HG02763 (cell line): ENCODE results near the gene ATP1B2.
"Not testable (repeated sequence)": the region's sequence is repeated elsewhere in the genome, so short reads cannot be mapped to it uniquely, and the experiment has no call there.

Experiments used
- ATAC-seq: cut with Tn5 transposase; IDR thresholded peaks from one replicate; pipeline ENCODE4 v1.9.1; 2021; ENCODE audit warnings: mild to moderate bottlenecking, moderate library complexity; ENCODE audit not compliant: unreplicated experiment

ATP1B2 gene

DNA sequence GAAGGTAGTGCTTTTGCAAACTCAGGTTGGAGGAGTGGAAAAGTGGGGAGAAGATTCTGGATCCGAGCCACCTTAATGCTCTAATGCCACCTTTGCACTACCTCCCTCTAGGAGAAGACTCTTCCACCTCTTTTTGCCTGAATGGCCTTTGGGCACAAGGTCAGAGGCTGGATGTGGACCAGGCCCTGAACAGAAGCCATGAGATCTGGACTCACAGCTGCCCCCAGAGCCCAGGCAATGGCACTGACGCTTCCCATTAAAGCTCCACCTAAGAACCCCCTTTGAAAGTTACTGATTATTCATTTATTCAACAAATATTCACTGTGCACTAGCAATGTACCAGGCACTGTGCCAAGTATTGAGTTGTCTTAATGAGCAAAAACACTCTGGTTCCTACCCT lies 17.6 kb upstream of the ATP1B2 start:
- ATAC-seq = no peak

DNA sequence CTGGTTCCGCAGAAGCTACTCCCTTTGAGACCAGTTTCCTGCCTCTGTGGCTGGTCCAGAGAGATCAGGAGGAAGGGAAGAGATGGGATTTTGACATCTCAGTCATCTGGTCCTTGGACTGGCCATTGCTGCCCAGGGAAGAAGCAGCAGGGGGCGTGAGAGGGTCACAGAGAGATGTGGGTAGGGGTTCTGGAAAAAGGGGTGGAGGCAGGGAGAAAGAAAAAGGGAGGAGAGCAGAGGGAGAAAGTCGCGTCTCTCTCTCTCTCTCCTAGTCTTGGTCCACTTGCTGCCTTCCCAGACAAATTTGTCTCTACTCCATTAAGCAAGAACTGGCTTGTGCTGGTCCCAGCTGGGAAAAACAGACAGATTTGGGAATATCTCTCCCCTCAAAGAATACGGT lies 16.3 kb upstream of the ATP1B2 start:
- ATAC-seq = no peak

DNA sequence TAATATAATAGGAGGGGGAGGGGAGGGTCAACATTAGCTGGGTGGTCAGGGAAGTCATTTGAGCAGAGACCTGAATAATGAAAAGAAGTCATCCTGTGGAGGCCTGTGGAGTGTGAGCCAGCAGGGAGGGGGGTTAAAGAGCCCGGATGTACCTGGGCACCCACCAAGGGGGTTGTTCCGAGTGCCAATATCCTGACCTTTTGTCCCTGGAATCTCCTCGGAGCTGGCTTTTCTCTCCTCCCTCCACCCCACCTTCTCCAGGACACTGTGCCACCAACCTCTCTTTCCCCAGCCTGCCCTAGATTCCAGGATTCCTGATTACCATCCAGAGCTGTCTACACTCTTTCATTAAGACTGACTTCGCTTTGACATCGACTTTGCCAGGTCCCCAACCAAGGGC lies 14.6 kb upstream of the ATP1B2 start:
- ATAC-seq = no peak

DNA sequence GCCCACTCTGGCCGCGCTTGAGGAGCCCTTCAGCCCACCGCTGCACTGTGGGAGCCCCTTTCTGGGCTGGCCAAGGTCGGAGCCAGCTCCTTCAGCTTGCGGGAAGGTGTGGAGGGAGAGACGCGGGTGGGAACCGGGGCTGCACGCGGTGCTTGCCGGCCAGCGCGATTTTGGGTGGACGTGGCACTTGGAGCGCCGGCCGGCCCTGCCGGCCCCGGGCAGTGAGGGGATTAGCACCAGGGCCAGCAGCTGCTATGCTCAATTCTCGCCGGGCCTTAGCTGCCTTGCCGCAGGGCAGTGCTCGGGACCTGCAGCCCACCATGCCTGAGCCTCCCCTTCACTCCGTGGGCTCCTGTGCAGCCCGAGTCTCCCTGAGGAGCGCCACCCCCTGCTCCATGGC lies 9.9 kb upstream of the ATP1B2 start:
- ATAC-seq = no peak

DNA sequence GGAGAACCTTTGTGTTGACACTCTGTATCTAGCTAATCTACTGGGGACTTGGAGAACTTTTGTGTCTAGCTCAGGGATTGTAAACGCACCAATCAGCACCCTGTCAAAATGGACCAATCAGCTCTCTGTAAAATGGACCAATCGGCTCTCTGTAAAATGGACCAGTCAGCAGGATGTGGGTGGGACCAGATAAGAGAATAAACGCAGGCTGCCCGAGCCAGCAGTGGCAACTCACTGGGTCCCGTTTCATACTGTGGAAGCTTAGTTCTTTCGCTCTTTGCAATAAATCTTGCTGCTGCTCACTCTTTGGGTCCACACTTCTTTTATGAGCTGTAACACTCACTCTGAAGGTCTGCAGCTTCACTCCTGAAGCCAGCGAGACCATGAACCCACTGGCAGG lies 9.1 kb upstream of the ATP1B2 start:
- not testable (repeated sequence) for ATAC-seq

DNA sequence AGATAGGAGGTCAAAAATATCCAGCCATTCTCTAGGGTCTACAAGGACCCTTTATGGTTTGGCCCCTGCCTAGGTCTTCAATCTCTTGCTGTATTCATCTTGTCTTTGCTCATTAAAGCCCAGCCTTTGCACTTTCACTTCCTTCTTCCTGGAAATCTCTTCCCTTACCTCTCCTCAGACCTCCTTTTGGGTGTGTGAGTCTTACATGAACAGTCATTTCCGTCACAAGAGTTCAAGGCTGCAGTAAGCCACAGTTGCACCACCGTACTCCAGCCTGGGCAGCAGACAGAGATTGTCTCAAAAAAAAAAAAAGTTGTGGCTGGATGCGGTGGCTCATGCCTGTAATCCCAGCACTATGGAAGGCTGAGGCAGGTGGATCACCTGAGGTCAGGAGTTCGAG lies 6.0 kb upstream of the ATP1B2 start:
- ATAC-seq = no peak

DNA sequence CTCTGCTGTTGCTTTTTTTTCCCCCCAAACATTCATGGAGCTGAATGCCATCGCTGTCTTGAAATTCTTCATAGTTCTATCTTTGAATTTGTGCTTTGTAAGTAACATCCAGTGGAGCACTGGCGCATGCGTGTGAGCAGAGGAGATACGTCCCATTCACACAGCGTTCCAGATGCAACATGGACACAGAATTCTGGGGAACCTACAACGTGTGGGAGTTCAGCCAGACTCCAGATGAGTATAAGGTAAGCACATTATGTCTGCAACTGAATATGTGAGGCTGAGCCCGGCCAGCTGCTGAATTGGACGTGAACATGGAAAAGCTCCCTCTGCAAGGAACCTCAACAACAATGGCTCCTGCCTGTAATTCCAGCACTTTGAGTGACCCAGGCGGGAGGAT lies 4.3 kb upstream of the ATP1B2 start:
- ATAC-seq = no peak

DNA sequence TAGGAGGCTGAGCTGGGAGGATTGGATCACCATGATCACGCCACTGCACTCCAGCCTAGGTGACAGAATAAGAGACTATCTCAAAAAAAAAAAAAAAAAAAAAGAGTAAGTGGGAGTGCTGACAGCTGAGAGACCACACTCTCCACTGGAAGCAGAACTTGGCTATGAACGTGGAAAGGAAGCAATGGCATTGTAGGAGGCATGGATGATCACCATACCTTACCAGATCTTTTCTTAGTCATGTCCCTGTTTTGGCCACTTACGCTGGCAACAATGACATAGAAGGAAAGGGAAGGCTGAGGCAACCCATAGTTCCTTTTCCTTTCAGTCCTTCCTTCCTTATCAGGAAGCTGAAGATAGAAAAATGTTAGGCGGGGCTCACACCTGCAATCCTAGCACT lies 3.7 kb upstream of the ATP1B2 start:
- no peak for ATAC-seq

DNA sequence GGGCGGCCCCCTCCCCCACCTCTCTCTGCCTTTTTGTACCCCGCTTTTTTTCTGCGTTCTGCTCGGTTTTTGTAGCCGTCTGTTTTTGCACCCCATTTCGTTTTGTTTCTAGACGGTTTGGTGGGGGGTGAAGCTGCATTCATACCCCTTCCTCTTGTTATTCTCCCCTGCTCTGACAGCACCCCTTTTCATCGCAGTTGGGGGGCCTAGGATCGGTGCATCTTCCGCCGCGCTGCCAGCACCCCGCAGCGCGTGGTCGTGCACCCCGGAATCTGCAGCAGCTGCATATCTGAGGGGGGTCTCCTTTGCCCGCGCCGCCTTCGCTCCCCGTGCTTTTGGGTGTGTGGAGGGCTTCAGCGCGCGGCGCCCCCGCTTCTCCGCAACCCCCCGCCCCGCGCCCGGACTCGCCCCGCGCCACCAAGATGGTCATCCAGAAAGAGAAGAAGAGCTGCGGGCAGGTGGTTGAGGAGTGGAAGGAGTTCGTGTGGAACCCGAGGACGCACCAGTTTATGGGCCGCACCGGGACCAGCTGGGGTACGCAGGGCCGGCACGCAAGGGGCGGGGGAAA lies 455 bp downstream of the ATP1B2 start:
- no peak for ATAC-seq

DNA sequence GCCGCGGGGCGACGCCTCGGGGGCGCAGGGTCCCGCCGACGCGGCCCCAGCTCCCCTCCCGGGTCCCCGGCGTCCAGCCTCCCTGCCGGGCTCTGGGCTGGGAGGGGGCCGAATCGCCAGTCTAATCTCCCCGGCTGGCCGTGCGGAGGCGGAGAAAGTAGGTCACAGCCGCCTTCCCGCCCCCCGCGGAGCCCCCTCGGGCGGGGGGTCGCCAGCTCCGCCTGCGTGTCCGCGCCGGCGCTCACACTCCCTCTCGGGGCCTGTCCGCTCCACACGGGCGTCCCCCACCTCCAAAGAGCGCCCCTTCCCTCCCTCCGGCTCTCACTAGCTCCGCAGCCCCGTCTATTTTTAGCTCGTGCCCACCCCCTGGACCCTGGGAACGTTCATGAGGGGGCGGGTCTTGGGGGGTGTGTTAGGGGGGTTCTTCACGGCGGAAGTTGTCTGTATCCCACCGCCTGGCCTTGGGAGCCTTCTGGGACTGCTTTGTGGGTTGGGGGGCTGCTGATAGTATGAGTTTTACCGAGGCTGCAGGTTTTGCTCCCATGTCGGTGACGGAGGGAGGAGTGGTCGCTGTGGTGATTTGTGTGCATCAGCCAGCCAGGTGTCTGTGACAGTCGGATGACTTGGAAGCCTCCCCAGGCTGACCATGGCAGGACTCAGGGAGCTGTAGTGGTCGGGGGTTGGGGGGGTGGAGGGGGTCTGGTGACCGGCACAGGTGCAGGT lies 1.1 kb downstream of the ATP1B2 start:
- ATAC-seq = no peak

DNA sequence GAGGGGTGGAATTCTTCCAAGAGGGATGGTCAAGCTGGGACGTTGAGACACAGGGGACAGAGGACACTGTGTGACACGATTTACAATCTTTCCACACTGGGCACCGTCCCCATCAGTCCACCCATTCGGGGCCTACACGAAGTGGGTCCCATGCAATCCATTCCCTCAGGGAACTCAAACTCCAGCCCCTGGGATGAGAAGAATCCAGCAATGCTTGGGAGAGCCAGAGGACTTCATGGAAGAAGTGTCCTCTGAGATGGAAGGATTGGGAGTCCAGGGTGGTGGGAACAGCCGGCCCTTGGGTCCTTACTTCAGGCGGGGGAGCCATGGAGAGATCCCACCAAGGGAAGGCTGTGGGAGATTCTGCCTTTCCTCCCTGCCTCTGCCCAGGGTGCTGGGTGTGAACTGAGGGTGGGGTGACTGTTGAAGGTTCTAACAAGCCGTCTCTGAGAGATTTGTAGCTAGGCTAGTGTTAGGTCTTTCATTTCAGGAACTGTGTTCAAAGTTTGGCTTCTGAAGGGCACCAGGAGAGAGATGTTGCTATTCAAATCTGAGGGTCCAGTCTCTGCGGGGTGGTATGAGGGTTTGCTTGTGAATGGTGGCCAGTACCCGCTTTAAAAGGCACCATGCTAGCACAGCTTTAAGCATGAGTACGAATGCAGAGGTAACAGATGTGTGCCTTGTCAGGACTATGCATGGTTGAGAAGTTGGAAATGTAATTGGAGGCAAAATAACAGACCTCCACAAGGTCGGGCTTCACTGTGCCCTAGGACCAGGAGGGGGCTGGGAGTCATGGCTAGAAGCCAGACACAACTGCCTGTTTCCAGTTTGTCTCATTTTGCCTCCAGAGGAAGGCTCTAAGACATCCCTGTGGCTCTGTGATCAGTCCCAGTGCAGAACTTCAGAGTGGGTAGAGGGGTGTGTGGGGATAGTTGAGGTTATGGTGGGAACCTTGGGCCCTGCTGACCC lies 1.9 kb downstream of the ATP1B2 start:
- ATAC-seq = no peak

DNA sequence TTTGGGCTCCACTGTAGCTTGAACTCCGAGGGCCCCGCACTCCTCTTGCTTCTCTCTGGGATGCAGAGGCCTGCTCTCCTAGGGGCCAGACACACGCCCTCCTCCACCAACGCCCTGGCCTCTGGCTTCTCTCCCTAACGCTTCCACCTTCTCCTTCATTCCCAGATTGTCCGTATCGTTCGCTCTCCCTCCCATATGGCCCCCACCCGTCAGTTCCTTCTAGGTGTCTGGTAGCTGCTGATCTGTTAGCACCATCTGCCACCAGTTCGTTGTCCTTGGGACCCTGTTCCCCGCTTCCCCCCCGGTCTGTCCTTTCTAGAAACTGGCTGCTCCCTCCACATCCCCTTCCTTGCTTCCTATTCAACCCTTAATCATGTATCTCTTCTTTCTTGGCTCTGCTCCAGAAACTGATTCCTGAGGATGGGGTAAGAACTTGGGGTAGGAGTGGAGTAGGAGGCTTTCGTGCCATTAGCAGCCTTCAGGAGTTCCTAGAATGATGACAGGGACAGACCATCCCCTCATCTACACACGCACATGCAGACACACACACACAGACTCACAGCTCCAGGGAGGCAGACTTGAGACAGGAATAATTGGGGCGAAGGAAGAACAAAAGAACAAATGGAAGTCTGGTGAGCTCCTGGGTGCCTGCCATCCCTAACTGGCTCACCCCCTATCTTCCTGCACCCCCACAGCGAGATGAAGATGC lies 4.3 kb downstream of the ATP1B2 start:
- ATAC-seq = no peak

DNA sequence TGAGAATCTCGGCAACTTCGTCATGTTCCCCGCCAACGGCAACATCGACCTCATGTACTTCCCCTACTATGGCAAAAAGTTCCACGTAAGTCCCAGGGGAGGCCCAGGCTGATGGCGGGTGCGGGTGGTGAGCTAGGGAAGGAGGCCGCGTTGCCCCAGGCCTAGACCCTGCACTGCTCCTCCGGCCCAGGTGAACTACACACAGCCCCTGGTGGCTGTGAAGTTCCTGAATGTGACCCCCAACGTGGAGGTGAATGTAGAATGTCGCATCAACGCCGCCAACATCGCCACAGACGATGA lies 4.8 kb downstream of the ATP1B2 start:
- ATAC-seq = no peak

DNA sequence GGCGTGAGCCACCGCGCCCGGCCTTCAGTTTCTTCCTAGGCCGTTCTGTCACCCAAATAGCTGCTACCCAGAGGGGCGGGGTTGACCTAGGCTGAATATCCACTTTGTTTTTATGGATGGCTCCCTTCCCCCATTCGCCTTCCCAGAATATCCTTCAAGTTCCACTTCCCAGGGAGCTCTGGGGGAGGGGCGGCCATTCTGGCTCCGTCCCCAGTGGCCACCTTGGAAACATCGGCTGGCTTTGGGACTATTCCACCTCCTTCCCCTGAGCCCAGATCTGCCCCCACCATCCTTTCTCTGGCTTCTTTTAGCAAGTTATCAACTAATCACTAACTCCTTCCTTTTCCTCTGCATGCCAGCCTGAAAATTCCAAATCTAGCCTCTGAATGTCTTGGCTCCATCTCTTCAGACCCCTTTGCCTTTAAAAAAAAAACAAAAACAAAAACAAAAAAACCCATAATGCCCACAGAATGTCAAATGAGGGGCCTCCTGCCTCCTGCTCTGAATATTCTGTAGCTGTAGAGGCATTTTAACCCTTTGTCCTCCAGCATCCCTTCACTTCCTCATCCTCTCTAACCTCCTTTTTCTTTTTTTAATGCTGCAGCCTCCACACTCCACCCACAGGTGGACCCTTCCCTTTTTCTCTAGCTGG lies 6.4 kb downstream of the ATP1B2 start:
- no peak for ATAC-seq

DNA sequence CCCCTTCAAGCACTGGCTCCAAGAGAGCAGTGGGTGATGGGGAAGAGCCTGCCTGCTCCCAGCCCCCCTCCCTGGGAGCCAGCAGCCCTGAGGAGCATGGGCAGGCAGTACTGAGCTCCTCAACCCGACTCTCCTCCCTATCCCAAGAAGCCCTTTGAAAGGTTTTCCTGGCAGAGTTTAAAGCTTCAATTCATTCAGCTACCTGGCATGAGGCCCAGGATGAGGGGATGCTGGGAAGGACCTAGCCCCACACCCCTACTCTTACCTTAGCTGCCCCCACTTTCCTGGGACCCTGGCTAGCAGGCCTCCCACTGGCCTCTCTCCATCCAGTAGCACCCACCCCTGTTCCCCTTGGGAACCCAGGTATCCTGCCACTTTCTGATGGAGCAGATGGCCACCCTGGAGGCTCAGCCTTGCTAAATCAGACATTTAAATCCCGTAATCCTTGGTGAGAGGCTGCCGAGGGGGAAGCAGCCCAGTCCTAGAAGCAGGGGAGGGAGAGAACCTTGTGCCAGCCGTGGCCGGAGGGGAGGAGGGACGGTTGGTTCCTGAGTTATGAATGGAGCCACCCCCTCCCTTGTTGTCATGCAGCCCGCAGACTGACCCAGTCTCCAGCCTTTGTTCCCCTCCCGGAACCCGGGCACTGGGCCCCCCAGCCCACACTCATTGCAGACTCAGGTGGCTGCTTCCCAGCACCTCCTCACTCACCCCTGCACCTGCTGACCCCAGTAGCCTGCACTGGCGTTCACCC lies 17.1 kb downstream of the ATP1B2 start:
- ATAC-seq = no peak

DNA sequence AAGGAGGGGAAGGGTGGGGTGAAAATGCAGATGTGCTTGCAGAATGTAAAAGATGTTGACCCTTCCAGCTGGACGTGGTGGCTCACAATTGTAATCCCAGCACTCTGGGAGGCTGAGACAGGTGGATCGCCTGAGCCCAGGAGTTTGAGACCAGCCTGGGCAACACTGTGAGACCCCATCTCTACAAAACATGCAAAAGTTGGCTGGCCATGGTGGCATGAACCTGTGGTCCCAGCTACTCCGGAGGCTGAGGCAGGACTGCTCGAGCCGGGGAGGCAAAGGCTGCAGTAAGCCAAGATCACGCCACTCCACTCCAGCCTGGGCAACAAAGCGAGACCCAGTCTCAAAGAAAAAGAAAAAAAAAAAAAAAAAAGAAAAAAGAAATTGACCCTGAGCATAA lies 17.8 kb downstream of the ATP1B2 start:
- ATAC-seq = no peak

DNA sequence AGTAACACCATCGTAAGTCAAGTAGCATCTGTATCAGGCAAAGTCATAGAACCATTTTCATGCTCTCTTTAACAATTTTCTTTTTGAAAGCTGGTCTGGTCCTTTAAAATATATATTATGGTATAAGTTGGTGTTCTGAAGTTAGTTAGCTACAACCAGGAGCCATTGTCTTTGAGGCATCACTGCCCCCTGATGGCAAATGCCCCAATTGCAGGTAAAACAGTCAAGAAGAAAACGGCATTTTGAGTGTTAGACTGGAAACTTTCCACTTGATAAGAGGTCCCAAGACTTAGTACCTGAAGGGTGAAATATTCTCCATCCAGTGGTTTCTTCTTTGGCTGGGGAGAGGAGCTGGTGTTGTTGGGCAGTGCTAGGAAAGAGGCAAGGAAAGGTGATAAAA lies 22.5 kb downstream of the ATP1B2 start:
- no peak for ATAC-seq

DNA sequence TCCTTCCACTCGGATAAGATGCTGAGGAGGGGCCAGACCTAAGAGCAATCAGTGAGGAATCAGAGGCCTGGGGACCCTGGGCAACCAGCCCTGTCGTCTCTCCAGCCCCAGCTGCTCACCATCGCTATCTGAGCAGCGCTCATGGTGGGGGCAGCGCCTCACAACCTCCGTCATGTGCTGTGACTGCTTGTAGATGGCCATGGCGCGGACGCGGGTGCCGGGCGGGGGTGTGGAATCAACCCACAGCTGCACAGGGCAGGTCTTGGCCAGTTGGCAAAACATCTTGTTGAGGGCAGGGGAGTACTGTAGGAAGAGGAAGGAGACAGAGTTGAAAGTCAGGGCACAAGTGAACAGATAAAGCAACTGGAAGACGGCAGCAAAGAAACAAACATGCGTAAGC lies 24.2 kb downstream of the ATP1B2 start:
- ATAC-seq = no peak

DNA sequence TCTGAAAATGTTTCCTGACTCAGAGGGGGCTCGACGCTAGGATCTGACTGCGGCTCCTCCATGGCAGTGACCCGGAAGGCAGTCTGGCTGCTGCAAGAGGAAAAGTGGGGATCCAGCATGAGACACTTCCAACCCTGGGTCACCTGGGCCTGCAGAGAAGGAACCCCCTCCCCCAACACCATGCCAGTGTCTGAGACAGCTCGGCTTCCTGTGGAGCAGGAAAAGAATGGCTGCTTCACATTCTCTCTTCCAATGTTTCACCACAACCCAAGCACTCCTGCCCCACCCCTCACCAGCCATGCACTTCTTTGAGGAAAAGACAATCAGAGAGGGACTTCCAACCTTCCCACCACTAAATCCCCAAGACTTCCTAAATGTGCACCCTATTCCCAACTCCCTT lies 25.8 kb downstream of the ATP1B2 start:
- no peak for ATAC-seq

DNA sequence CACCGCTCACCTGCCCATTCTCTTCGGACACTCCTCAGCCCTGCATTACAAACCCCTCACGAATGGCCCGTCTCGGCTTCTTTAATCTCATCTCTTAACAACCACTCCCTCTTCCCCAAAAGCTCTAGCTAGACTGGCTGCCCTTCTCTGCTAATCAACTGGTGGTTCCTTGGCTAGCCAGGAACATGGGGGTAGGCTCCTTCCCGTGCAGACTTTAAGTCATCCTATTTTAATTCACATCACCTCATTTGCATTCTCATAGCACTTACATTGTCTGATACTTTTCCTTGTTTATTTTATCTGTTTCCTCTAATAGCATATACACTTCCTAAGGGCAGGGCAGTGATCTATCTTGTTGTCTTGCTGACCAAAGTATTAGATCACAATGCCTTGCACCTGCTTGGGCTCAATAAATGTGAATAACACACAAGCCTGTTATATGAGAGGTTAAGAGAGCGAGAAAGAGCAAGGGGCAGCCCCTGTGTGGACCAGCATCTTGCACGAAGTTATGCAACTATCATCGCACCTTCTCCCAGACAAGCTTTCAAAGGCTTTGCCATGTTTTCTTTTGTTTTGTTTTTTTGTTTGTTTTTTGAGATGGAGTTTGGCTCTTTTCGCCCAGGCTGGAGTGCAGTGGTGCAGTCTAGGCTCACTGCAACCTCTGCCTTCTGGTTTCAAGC lies 26.8 kb downstream of the ATP1B2 start:
- ATAC-seq = no peak
